Stimulated activated CD8-positive, alpha-beta memory T cell treated with anti-CD3 and anti-CD28 coated beads, Interleukin-7, amount 100 ng/mL, for 24 hours (primary cell): Measurements from ENCODE around the gene GLDN.

Source experiments
- DNase-seq: peaks from one replicate; pipeline ENCODE4 v3.0.0-alpha.2; 2020; ENCODE audit warnings: low read depth

Gene GLDN

GRCh38 chr15:51322621-51323296 lies 18.7 kb upstream of the GLDN start:
- no peak for DNase-seq

DNA sequence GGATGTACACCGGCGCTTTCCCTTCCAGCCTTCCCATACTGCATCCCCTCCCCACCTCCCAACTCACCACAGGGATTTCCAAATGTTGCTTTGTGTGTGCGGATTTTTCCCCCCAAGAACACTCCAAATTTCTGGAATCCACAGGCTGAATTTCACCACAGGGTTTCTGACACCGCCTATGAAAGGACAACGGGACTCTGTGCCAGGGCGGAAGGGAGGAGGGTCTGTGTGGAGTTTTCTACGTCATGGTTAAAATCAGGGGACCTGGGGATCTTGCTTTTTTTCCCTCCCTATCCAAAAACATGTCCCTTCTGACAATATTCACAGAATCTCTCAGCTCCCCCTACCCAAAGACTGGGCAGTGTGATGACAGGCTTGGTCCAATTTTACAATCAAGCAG lies 17.7 kb upstream of the GLDN start:
- no peak for DNase-seq

- no peak for DNase-seq
Observed at GRCh38 chr15:51325167-51325566, 16.3 kb upstream of the GLDN start.

DNA sequence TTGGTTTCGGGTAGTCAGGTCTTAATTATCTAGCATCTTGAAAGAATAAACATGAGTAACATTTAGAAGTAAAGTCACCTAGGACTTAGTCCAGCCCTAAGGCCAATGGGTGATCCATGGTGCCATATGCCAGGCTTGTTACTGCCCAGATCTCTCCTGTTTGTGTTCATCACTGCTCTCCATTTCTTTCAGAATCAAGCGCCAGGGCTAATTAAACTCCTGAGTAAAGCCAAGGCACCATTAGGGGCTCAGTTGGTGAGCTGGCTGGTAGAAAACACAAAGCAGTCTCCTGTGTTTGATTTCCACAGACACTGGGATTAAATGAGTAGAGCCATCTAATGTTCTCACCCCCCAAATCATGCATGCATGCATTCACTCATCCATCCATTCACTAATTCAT lies 14.4 kb upstream of the GLDN start:
- DNase-seq: no peak

DNA sequence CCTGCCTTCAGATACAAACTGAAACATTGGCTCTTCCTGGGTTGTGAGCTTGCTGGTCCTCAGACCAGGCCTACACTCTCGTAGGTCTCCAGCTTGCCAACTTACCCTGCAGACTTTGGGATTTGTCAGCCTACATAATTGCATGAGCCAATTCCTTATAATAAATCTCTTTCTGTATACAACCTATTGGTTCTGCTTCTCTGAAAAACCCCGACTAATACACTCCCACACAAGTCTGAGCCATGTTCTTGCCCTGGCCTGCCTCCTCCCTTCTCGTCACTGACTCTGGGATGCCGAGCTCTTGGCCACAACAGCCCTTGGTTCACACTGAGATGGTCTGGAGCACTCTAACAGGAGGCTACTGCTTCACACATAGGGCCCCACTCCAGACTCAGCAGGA lies 12.5 kb upstream of the GLDN start:
- DNase-seq: no peak

GRCh38 chr15:51331141-51331540 lies 10.3 kb upstream of the GLDN start:
- DNase-seq: no peak

DNA sequence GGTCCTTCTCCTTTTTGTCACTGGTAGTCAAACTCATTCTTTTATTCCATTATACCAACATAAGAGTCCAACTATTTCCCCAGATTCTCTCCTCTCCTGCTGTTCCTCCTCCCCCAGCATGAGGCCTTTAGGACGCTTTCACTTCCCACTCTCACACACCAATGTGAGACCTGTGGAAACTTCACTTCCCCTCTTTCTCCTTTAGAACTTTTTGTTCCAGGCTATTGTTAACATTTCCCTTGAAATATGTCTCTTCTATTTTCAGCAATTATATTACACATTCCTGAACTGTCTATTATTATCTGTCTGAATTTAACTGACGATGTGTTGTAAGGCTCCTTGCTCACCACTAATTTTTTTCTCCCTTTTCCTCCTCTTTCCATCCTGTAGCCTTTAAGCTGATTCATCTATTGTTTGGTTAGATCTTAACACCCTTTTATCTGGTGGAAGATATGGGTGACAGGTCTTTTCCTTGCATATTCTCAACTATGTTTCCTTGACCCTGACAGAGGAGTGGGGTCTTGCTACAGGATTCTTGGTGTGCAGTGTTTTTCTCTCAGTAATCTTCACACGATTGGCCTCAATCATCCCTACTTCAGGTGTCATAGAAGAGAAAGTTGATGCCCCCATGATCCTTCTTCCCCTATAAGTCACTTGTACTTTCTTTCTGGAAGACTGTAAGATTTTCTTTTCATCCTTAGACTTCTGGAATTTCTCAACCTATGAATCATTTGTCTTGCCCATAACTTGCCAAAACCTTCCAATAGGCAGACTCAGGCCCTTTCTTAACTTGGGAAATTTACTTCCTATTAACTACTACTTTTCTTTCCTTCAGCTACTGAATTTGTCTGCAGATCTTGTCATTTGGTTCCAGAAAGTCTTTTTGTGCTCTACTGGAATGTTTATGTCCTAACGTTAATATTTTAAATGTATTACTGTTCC lies 9.0 kb upstream of the GLDN start:
- DNase-seq: no peak

DNA sequence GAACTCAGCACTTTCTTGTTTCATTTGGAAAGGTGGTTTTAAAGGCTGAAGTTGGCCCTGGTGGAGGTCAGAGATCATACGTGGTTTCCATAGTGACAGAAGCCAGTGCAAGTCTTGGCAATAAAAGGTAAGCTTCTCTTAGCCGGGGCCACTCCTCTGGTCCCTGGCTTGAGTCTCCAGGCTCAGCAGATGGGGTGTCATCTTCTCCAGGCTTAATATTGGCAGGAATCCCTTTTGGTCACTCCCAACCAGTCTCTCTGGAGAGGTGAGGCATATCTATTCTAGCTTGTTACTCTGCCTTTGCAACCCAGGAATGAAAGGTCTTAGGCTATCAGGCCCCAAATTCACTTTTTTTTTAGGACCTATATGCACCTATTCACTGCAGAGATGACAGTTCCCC lies 7.9 kb upstream of the GLDN start:
- no peak for DNase-seq

- DNase-seq: no peak
Observed at GRCh38 chr15:51334011-51334451, 7.4 kb upstream of the GLDN start.

DNA sequence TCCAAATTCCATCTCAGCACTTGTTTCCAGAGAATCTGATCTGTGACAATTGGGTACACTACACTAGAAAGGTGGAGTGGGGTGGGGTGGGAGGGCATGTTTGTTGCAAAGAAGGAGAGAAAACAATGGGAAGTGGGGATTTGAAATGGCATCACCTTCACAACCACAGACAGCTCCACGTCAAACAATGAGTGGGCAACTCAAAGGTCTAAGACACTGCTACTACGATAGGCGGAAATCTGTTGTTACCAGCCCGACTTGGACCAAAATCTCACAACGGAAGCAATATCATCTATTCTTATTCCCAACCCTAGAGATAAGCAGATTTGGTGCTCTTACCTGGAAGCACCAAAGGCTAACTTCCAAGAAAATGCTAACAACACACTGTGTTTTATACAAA lies 6.4 kb upstream of the GLDN start:
- no peak for DNase-seq

DNA sequence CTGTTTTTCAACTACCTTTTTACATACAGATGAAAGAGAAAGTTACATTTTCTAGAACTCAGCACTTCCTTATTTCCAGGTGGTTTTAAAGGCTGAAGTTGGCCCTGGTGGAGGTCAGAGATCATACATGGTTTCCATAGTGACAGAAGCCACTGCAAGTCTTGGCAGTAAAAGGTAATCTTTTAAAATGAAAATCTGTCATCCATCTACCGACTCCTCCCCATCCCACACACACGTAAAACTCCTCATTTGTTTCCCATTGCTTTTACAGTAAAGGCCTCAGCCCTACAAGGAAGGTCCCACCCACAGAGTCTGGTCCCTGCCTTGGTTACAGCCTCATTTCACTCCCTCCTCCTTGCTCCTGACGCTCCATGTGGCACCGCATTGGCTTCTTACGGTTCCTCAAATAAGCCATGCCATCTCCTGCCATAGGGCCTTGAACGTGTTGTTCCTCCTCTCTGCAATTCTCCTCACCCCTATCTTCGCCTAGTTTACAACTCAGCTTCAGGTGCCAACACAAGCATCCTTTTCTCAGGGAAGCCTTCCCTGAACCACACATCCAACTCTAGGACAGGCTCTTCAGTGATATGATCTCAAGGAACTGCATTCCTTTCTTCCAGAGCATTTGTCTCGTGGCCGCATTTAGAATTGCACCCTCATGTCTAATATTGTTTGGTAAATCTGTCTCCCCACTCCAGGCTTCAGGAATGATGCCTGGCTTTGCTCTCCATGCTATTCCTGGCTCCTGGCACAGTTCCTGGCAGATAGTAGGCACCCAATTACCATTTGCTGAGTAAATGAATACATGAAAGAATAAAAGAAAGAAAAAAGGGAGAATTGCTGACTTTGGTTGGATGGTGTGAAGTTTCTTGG lies 5.7 kb upstream of the GLDN start:
- no peak for DNase-seq

DNA sequence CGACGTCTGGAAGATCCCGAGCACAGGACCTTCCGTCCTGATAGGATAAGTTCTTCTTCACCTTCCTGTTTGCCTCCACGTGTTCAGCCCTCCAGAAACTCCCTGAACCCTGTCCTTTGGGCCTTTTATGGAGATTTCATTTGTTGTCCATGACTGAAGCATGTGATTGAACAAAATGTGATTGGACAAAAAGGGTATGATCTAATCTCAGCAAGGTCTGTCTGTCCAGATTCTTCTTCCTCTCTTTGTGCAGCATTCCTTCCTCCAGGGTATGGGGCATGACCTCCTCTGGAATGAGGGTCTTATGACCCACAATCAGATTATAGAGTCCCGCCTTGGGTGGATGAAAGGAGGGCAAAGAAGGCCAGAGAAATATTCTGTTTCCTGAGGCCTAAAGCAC lies 3.0 kb upstream of the GLDN start, which contains the start of gene CYP19A1:
Gene CYP19A1, minus strand, starts transcription at position 101 of the 400 bp plus-strand sequence. CDS start 95,684 bp downstream, outside the sequence.
- DNase-seq: no peak

GRCh38 chr15:51342227-51342999 lies 958 bp downstream of the GLDN start:
- no peak for DNase-seq

GRCh38 chr15:51343466-51343865 lies 2.0 kb downstream of the GLDN start:
- DNase-seq: no peak

DNA sequence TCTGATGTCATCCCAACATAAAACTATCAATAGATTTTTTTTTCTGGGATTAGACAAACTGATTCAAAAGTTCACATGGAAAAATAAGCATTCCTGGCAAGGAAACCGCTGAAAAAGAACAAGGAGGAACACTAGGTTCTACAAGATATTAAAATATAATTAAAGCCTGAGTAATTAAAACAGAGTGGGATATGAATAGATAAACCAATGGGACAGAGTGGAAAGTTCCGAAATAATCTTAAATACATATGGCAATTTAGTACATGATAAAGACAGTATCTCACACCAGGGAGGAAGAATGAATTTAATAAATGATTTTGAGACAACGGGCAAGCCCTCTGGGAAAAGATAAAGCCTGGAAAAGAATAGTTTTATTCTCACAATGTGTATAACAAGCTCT lies 4.7 kb downstream of the GLDN start:
- DNase-seq: no peak

DNA sequence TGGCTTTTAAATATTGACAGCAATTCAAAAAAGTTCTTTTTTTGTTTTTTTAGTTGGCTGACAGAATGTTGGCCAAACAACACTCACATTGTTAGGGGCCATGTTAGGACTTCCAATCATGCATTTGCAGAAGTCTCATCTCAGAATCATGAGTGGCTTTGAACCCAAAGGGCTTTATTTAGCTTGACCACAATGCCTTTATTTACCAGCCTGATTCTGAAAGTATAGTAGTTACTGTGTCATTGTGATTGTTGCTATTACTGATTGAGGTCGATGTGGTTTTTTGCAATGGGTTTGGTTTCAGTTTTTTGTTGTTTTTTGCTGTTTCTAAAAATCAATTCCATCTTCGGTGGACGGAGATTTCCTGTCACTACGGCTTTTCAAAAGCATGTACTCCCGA lies 7.2 kb downstream of the GLDN start:
- no peak for DNase-seq

- DNase-seq: no peak
Observed at GRCh38 chr15:51349156-51349844, 7.8 kb downstream of the GLDN start.

DNA sequence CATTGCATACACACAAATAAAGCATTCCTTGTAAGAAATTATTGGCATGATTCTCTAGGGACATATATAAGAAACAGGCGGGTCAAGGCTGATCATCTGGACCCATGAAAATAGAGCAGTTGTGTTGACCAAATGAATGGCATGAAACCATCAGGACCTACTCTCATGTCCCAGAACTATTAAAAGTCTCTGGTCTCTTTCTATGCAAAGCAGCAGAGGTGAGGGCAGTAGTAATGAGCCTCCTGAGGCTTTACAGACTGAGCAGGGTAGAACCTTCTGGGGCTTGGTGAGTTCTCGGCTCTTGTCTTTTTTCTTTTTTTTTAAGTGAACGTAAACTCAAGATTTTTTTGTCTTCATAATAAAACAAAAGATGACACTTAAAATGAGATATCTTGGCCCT lies 9.3 kb downstream of the GLDN start:
- DNase-seq: no peak

GRCh38 chr15:51353976-51354375 lies 12.5 kb downstream of the GLDN start:
- DNase-seq: no peak

- DNase-seq: no peak
Observed at GRCh38 chr15:51355096-51355495, 13.6 kb downstream of the GLDN start.

GRCh38 chr15:51356147-51356546 lies 14.7 kb downstream of the GLDN start:
- no peak for DNase-seq
